ENCODE measurements around the gene TMEM238L. TPM values are rescaled to one million over a fixed set of nuclear protein-coding genes. Genes with fewer than 3 reads are reported as not detected.

The TMEM238L gene
- total RNA-seq, 1 donor from 2014 or later, result not detected

GRCh38 chr17:10748531-10749181, 55.2 kb downstream of the TMEM238L start:
- DNase-seq (ENCODE audit: low spot score), result no peak

- DNase-seq (ENCODE audit: low spot score), result peak; percentile 45
These were observed 58.7 kb downstream of the TMEM238L start for GRCh38 chr17:10745231-10745630.

Other genes with a start within 250 kb of the TMEM238L start
- 3.8 TPM for gene MYH3, start 146.8 kb downstream of the TMEM238L start, total RNA-seq
- 42.9 TPM for gene SCO1, start 106.6 kb downstream of the TMEM238L start, total RNA-seq
- 6.8 TPM for gene ADPRM, start 106.5 kb downstream of the TMEM238L start, total RNA-seq
- gene TMEM220, start 74.1 kb downstream of the TMEM238L start, total RNA-seq, result 20.8 TPM
- gene PIRT, start 34.0 kb upstream of the TMEM238L start, total RNA-seq, result not detected

Measured in mesenteric fat pad (tissue), 1 donor.